T-cell (primary cell): ENCODE measurements around the gene CIZ1. TPM values are rescaled to one million over a fixed set of nuclear protein-coding genes. Genes with fewer than 3 reads are reported as not detected.
"Not testable (repeated sequence)": the region's sequence is repeated elsewhere in the genome, so short reads cannot be mapped to it uniquely, and the experiment has no call there.

ENCODE experiments used
- ATAC-seq, 4 experiments: fragments of 200-7000 bp in 3 of 4; fragments of 150-1000 bp in 1 of 4; cut with Tn5 transposase; replicated peaks in 1 of 4; 1 replicate in 3 of 4; 2 replicates in 1 of 4; pipeline ENCODE4 v1.10.0; 2021; ENCODE audit warnings: moderate library complexity in 3 of 4, mild to moderate bottlenecking in 2 of 4, moderate number of reproducible peaks in 1 of 4
- CTCF ChIA-PET, 2 donors: fragments of 300-600 bp; sonication (Branson Sonifier 250); formaldehyde crosslinking; loops; one replicate each; lab custom pipeline; 2022; ENCODE audit warnings: antibody characterized with exemption in 2 of 2; lab: Charles Lee
- POLR2A ChIA-PET, 2 donors: fragments of 300-600 bp; sonication (Branson Sonifier 250); formaldehyde crosslinking; loops; one replicate each; lab custom pipeline; 2022; ENCODE audit warnings: antibody characterized with exemption in 2 of 2; lab: Charles Lee
- DNase-seq, 35 experiments: peaks; one replicate each; pipeline versions ENCODE4 v3.0.0 to v3.0.0-alpha.2; 2013 to 2023
- H3K27ac ChIP-seq: one replicate; pipeline ENCODE4 v1.5.1; 2013; ENCODE audit warnings: low read length
- H3K27me3 ChIP-seq, 2 experiments: replicated peaks in 1 of 2; 1 replicate in 1 of 2; 2 replicates in 1 of 2; pipeline versions ENCODE4 v1.6.1 to v1.7.0; 2013; ENCODE audit warnings: low read length in 1 of 2, mixed read lengths in 1 of 2; ENCODE audit not compliant: control insufficient read depth in 2 of 2, insufficient read depth in 2 of 2; ENCODE audit errors: extremely low read depth in 1 of 2
- H3K36me3 ChIP-seq, 2 donors: 1 replicate in 1 of 2; 2 replicates in 1 of 2; pipeline versions ENCODE4 v1.6.1 to v1.7.0; 2013; ENCODE audit warnings: low read length in 1 of 2; ENCODE audit not compliant: control insufficient read depth in 2 of 2, insufficient read depth in 1 of 2; ENCODE audit errors: extremely low read depth in 1 of 2
- H3K4me1 ChIP-seq, 2 experiments: 1 replicate in 1 of 2; 2 replicates in 1 of 2; pipeline versions ENCODE4 v1.6.1 to v1.7.0; 2013; ENCODE audit warnings: low read length in 2 of 2, mixed read lengths in 1 of 2; ENCODE audit not compliant: insufficient read depth in 2 of 2, control insufficient read depth in 1 of 2; ENCODE audit errors: extremely low read depth in 1 of 2
- H3K4me3 ChIP-seq, 2 donors: 1 replicate in 1 of 2; 2 replicates in 1 of 2; pipeline versions ENCODE4 v1.5.1 to v1.7.0; 2013; ENCODE audit warnings: mild to moderate bottlenecking in 2 of 2, low read length in 1 of 2, moderate library complexity in 1 of 2; ENCODE audit not compliant: control insufficient read depth in 1 of 2; ENCODE audit errors: extremely low read depth in 1 of 2
- H3K9me3 ChIP-seq: 2 replicates; pipeline ENCODE4 v1.7.0; 2013
- H3K27ac Mint-ChIP-seq, 2 donors: one replicate each; pipeline ENCODE4 v1.8.0; 2020 to 2021; ENCODE audit warnings: mild to moderate bottlenecking in 2 of 2, mixed read lengths in 2 of 2
- H3K27me3 Mint-ChIP-seq, 2 donors: one replicate each; pipeline ENCODE4 v1.8.0; 2021 to 2022; ENCODE audit warnings: mixed read lengths in 2 of 2
- H3K36me3 Mint-ChIP-seq: one replicate; pipeline ENCODE4 v1.8.0; 2021; ENCODE audit warnings: mixed read lengths
- H3K4me1 Mint-ChIP-seq, 3 donors: one replicate each; pipeline ENCODE4 v1.8.0; 2020 to 2022; ENCODE audit warnings: mixed read lengths in 3 of 3, mild to moderate bottlenecking in 1 of 3
- H3K4me3 Mint-ChIP-seq, 3 donors: one replicate each; pipeline ENCODE4 v1.8.0; 2020 to 2022; ENCODE audit warnings: mild to moderate bottlenecking in 3 of 3, mixed read lengths in 3 of 3, moderate library complexity in 3 of 3
- H3K9me3 Mint-ChIP-seq, 3 donors: one replicate each; pipeline ENCODE4 v1.8.0; 2020 to 2022; ENCODE audit warnings: mixed read lengths in 3 of 3
- WGBS: methylation state at CpG from one replicate; pipeline ENCODE4 v1.1.5; 2013; ENCODE audit warnings: missing lambda C conversion rate; ENCODE audit not compliant: insufficient coverage; 5-methylcytosine and 5-hydroxymethylcytosine counted together
- total RNA-seq, 35 experiments: library from RNA in 6 of 35; stranded (reverse) in 6 of 35; fragments of 120-200 nt in 1 of 35; gene quantifications; one replicate each; pipeline versions ENCODE4 v1.2.1 to v1.2.4 and lab custom pipeline; 2013 to 2026

CIZ1 gene
- total RNA-seq (100 to 1,000 TPM; 143 to 163 (median 150) TPM), total RNA-seq (lab: John Stamatoyannopoulos, UW) (30.1 to 105 (median 70.6) reads per million in 29 experiments)
- total RNA-seq (2013): 58.9 TPM

- Histone ChIP-seq H3K27ac (no peak within 1 kb of the TSS), H3K9me3 (no peaks in the 10 kb centered on the region), H3K27me3 (peaks cover 0 to 14% of the 10 kb centered on the region in 2 experiments), H3K4me3 (peak within 1 kb of the TSS; percentile 53 to 62), H3K4me1 (peaks cover 6 to 23% of the 10 kb centered on the region in 2 experiments), H3K36me3 (peaks cover 0 to 19% of the 10 kb centered on the region in 2 donors)
- DNase-seq (peak; percentile 27 to 85 (median 58)), ATAC-seq (peak; percentile 92 to 97 (median 93))
- ChIA-PET POLR2A (interaction anchor here in 1 of 2 donors (0.6 kb wide), 1 partner anchor 96 kb away, joined by 3 read pairs; no protein-coding TSS in a partner anchor), CTCF (interaction anchor here in 1 of 2 donors (0.7 to 1.1 kb wide), 3 partner anchors 13 to 33 kb away, joined by 3 to 6 read pairs (median 3); partner anchors contain the start of gene BBLN)
- peaks cover 17% of the 10 kb centered on the region for H3K36me3 Mint-ChIP-seq
- no peaks in the 10 kb centered on the region for H3K27me3 Mint-ChIP-seq
- no peaks in the 10 kb centered on the region for H3K9me3 Mint-ChIP-seq
- H3K27ac Mint-ChIP-seq: peak within 1 kb of the TSS; percentile 84 to 87
- WGBS: under 1% methylated on average over 56 of the region's 71 CpGs
- peaks cover 29 to 34% (median 29%) of the 10 kb centered on the region in 3 donors for H3K4me1 Mint-ChIP-seq
- peak within 1 kb of the TSS; percentile 88 to 94 (median 91) for H3K4me3 Mint-ChIP-seq
These were observed at the start of gene CIZ1 for GRCh38 chr9:128191406-128192046. CIZ1 (minus strand) TSS chr9:128191572; CDS start chr9:128190857, 715 bp downstream.

- 88% methylated on average over 25 of the region's 28 CpGs for WGBS
- CTCF ChIA-PET: no interaction called here
- POLR2A ChIA-PET: no interaction called here
These were observed 42.5 kb upstream of the CIZ1 start for GRCh38 chr9:128233817-128234406.

GRCh38 chr9:128232528-128233428, 41.4 kb upstream of the CIZ1 start:
- DNase-seq: no peak
- H3K36me3 Mint-ChIP-seq: no peaks in the 10 kb centered on the region
- no peaks in the 10 kb centered on the region for H3K4me1 Mint-ChIP-seq
- peaks cover 0 to 5% of the 10 kb centered on the region in 2 donors for H3K27me3 Mint-ChIP-seq
- ChIA-PET CTCF (interaction anchor here in 1 of 2 donors (0.5 kb wide), 2 partner anchors 106 to 205 kb away, joined by 5 to 9 read pairs; no protein-coding TSS in a partner anchor), POLR2A (no interaction called here)
- Histone ChIP-seq H3K27ac (no peak overlapping the region), H3K4me1 (no peaks in the 10 kb centered on the region), H3K27me3 (peaks cover 0 to 12% of the 10 kb centered on the region in 2 experiments), H3K36me3 (no peaks in the 10 kb centered on the region), H3K9me3 (no peaks in the 10 kb centered on the region), H3K4me3 (no peak overlapping the region)
- H3K9me3 Mint-ChIP-seq: no peaks in the 10 kb centered on the region
- H3K27ac Mint-ChIP-seq: no peak overlapping the region
- ATAC-seq: no peak
- no peak overlapping the region for H3K4me3 Mint-ChIP-seq
- 82% methylated on average over 12 of the region's 22 CpGs for WGBS

More at GRCh38 chr9:128233817-128234406, 42.5 kb upstream of the CIZ1 start:
- H3K9me3 Mint-ChIP-seq: no peaks in the 10 kb centered on the region
- H3K4me3 ChIP-seq: no peak overlapping the region
- peaks cover 0 to 5% of the 10 kb centered on the region in 2 donors for H3K27me3 Mint-ChIP-seq
- ATAC-seq (no peak), DNase-seq (no peak)
- no peak overlapping the region for H3K27ac ChIP-seq
- no peaks in the 10 kb centered on the region for H3K4me1 ChIP-seq
- no peaks in the 10 kb centered on the region for H3K9me3 ChIP-seq
- H3K27me3 ChIP-seq: peaks cover 0 to 12% of the 10 kb centered on the region in 2 experiments
- H3K36me3 Mint-ChIP-seq: no peaks in the 10 kb centered on the region
- H3K4me1 Mint-ChIP-seq: no peaks in the 10 kb centered on the region
- H3K27ac Mint-ChIP-seq: no peak overlapping the region
- H3K36me3 ChIP-seq: no peaks in the 10 kb centered on the region
- H3K4me3 Mint-ChIP-seq: no peak overlapping the region

- H3K4me1 ChIP-seq: no peaks in the 10 kb centered on the region
- H3K4me3 ChIP-seq: no peak overlapping the region
- ChIA-PET POLR2A (interaction anchor here in 1 of 2 donors (0.6 kb wide), 1 partner anchor 8 kb away, joined by 3 read pairs; no protein-coding TSS in a partner anchor), CTCF (interaction anchor here in 1 of 2 donors (0.5 kb wide), 1 partner anchor 204 kb away, joined by 5 read pairs; no protein-coding TSS in a partner anchor)
- peaks cover 0 to 12% of the 10 kb centered on the region in 2 experiments for H3K27me3 ChIP-seq
- H3K27ac ChIP-seq: no peak overlapping the region
- no peaks in the 10 kb centered on the region for H3K36me3 ChIP-seq
- no peaks in the 10 kb centered on the region for H3K4me1 Mint-ChIP-seq
- WGBS: 76% methylated on average over 11 of the region's 16 CpGs
- no peak overlapping the region for H3K4me3 Mint-ChIP-seq
- H3K27me3 Mint-ChIP-seq: peaks cover 0 to 5% of the 10 kb centered on the region in 2 donors
- H3K9me3 Mint-ChIP-seq: no peaks in the 10 kb centered on the region
- DNase-seq (no peak), ATAC-seq (no peak)
- no peak overlapping the region for H3K27ac Mint-ChIP-seq
- no peaks in the 10 kb centered on the region for H3K9me3 ChIP-seq
- H3K36me3 Mint-ChIP-seq: no peaks in the 10 kb centered on the region
These were observed 40.5 kb upstream of the CIZ1 start for GRCh38 chr9:128231638-128232527.

- H3K27ac ChIP-seq, H3K4me1 ChIP-seq, H3K36me3 ChIP-seq, DNase-seq, H3K27me3 Mint-ChIP-seq, H3K4me3 ChIP-seq, H3K36me3 Mint-ChIP-seq, H3K9me3 Mint-ChIP-seq, H3K27ac Mint-ChIP-seq, H3K9me3 ChIP-seq, ATAC-seq, H3K4me3 Mint-ChIP-seq, H3K4me1 Mint-ChIP-seq: not testable (repeated sequence)
- no CpG with 5 or more reads among the region's 7 CpGs for WGBS
- ChIA-PET POLR2A (interaction anchor here in 1 of 2 donors (0.6 kb wide), 1 partner anchor 9 kb away, joined by 3 read pairs; no protein-coding TSS in a partner anchor), CTCF (interaction anchor here in 1 of 2 donors (0.7 kb wide), 1 partner anchor 197 kb away, joined by 8 read pairs; no protein-coding TSS in a partner anchor)
- peaks cover 0 to 12% of the 10 kb centered on the region in 2 experiments for H3K27me3 ChIP-seq
These were observed 39.5 kb upstream of the CIZ1 start for GRCh38 chr9:128230897-128231296.
